Ascending aorta (tissue), 2 donors: ENCODE measurements around the gene XKR7. TPM values are rescaled to one million over a fixed set of nuclear protein-coding genes. Genes with fewer than 3 reads are reported as not detected.

Experiments used
- DNase-seq, 2 donors: peaks; one replicate each; pipeline ENCODE4 v3.0.0-alpha.2; 2019; ENCODE audit warnings: low spot score in 2 of 2
- H3K27ac ChIP-seq, 2 donors: fragments of 200-600 bp; sonication (generic); one replicate each; pipeline ENCODE4 v1.5.1; 2016 to 2017; ENCODE audit warnings: mild to moderate bottlenecking in 1 of 2
- H3K27me3 ChIP-seq: fragments of 200-600 bp; sonication (generic); one replicate; pipeline ENCODE4 v1.5.1; 2017
- H3K36me3 ChIP-seq, 2 donors: fragments of 200-600 bp; sonication (generic); one replicate each; pipeline ENCODE4 v1.5.1; 2016
- H3K4me1 ChIP-seq, 2 donors: fragments of 200-600 bp; sonication (generic); one replicate each; pipeline ENCODE4 v1.5.1; 2016 to 2017; ENCODE audit warnings: mild to moderate bottlenecking in 1 of 2
- H3K4me3 ChIP-seq, 2 donors: fragments of 200-600 bp; sonication (generic); one replicate each; pipeline ENCODE4 v1.5.1; 2016 to 2017; ENCODE audit warnings: mild to moderate bottlenecking in 1 of 2
- H3K9me3 ChIP-seq, 2 donors: fragments of 200-600 bp; sonication (generic); one replicate each; pipeline ENCODE4 v1.5.1; 2016
- intact Hi-C: fragments of 100-400 bp; cut with DNase I; formaldehyde crosslinking; loops from one replicate; pipeline ENCODE4 v1.15.1; 2023
- total RNA-seq: library from RNA; depleted of rRNA; stranded (reverse); fragments of >200 nt; gene quantifications from one replicate; pipeline ENCODE4 v1.1.0, GENCODE V29; 2016
- TF ChIP-seq, protein P1 (sequence below), 3 experiments: fragments of 200-600 bp in 2 of 3; fragments of 450-650 bp in 1 of 3; sonication (generic) in 2 of 3; IDR thresholded peaks; one replicate each; pipeline ENCODE4 v1.5.1; 2016 to 2019; ENCODE audit warnings: antibody characterized with exemption in 3 of 3, mild to moderate bottlenecking in 1 of 3, moderate library complexity in 1 of 3

XKR7 gene
- total RNA-seq, 1 donor from 2014 or later = not detected

- Histone ChIP-seq H3K36me3 (no peaks in the 10 kb centered on the region), H3K27me3 (no peaks in the 10 kb centered on the region), H3K4me3 (no peak overlapping the region), H3K9me3 (no peaks in the 10 kb centered on the region), H3K4me1 (no peaks in the 10 kb centered on the region), H3K27ac (no peak overlapping the region)
- intact Hi-C loops = no loop called here
- DNase-seq = no peak
- TF ChIP-seq, protein P1, sequence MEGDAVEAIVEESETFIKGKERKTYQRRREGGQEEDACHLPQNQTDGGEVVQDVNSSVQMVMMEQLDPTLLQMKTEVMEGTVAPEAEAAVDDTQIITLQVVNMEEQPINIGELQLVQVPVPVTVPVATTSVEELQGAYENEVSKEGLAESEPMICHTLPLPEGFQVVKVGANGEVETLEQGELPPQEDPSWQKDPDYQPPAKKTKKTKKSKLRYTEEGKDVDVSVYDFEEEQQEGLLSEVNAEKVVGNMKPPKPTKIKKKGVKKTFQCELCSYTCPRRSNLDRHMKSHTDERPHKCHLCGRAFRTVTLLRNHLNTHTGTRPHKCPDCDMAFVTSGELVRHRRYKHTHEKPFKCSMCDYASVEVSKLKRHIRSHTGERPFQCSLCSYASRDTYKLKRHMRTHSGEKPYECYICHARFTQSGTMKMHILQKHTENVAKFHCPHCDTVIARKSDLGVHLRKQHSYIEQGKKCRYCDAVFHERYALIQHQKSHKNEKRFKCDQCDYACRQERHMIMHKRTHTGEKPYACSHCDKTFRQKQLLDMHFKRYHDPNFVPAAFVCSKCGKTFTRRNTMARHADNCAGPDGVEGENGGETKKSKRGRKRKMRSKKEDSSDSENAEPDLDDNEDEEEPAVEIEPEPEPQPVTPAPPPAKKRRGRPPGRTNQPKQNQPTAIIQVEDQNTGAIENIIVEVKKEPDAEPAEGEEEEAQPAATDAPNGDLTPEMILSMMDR (IDR thresholded peaks at IDR 0.05) = no peak
These were observed 45.4 kb upstream of the XKR7 start for GRCh38 chr20:31922588-31922987.

- Histone ChIP-seq H3K4me3 (no peak overlapping the region), H3K4me1 (no peaks in the 10 kb centered on the region), H3K27me3 (no peaks in the 10 kb centered on the region), H3K36me3 (no peaks in the 10 kb centered on the region), H3K9me3 (no peaks in the 10 kb centered on the region), H3K27ac (no peak overlapping the region)
- intact Hi-C loops = no loop called here
- DNase-seq = no peak
- TF ChIP-seq, protein P1 (IDR thresholded peaks at IDR 0.05) = no peak
These were observed 44.3 kb upstream of the XKR7 start for GRCh38 chr20:31923388-31924331.

DNA sequence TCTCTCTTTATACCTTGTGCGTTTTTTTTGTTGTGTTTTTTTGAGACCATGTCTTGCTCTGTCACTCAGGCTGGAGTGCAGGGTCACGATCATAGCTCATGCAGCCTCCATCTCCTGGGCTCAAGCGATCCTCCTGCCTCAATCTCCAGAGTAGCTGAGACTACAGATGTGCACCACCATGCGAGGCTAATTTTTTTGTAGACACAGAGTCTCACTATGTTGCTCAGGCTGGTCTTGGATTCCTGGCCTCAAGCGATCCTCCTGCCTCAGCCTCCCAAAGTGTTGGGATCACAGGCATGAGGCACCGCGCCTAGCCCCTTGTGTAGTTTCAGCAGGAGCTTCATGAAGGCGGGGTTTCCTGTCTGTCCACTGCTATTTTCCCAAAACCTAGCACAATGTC is 43.4 kb upstream of the XKR7 start:
- H3K4me1 ChIP-seq = no peaks in the 10 kb centered on the region
- intact Hi-C loops = no loop called here
- H3K9me3 ChIP-seq = no peaks in the 10 kb centered on the region
- H3K27me3 ChIP-seq = no peaks in the 10 kb centered on the region
- TF ChIP-seq, protein P1 (IDR thresholded peaks at IDR 0.05) = no peak
- H3K36me3 ChIP-seq = no peaks in the 10 kb centered on the region
- H3K27ac ChIP-seq = no peak overlapping the region
- DNase-seq = no peak
- H3K4me3 ChIP-seq = no peak overlapping the region

GRCh38 chr20:31925631-31926030 is 42.3 kb upstream of the XKR7 start:
- intact Hi-C loops = no loop called here
- no peaks in the 10 kb centered on the region for H3K9me3 ChIP-seq
- DNase-seq = no peak
- no peaks in the 10 kb centered on the region for H3K4me1 ChIP-seq
- H3K36me3 ChIP-seq = no peaks in the 10 kb centered on the region
- TF ChIP-seq, protein P1 (IDR thresholded peaks at IDR 0.05) = no peak
- no peak overlapping the region for H3K27ac ChIP-seq
- H3K4me3 ChIP-seq = no peak overlapping the region
- no peaks in the 10 kb centered on the region for H3K27me3 ChIP-seq

- Histone ChIP-seq H3K9me3 (no peaks in the 10 kb centered on the region), H3K36me3 (no peaks in the 10 kb centered on the region), H3K4me1 (no peaks in the 10 kb centered on the region), H3K27me3 (no peaks in the 10 kb centered on the region), H3K27ac (no peak overlapping the region), H3K4me3 (no peak overlapping the region)
- TF ChIP-seq, protein P1 (IDR thresholded peaks at IDR 0.05) = no peak
- DNase-seq = no peak
- intact Hi-C loops = no loop called here
These were observed 41.5 kb upstream of the XKR7 start for GRCh38 chr20:31926493-31926892.
